Posterior cingulate gyrus (tissue), 11 donors: Measurements from ENCODE around the gene PLEKHO2.
A peak's percentile ranks its signal among the peaks of the same experiment; 100 is the strongest.

ENCODE experiments used
- DNase-seq, 10 donors: peaks; one replicate each; pipeline versions ENCODE4 v3.0.0 to v3.0.0-alpha.2; 2020 to 2021; ENCODE audit warnings: mixed read lengths in 3 of 10
- intact Hi-C: fragments of 100-400 bp; cut with DNase I; formaldehyde crosslinking; loops from one replicate; pipeline ENCODE4 v1.15.1; 2023

Gene PLEKHO2

DNA sequence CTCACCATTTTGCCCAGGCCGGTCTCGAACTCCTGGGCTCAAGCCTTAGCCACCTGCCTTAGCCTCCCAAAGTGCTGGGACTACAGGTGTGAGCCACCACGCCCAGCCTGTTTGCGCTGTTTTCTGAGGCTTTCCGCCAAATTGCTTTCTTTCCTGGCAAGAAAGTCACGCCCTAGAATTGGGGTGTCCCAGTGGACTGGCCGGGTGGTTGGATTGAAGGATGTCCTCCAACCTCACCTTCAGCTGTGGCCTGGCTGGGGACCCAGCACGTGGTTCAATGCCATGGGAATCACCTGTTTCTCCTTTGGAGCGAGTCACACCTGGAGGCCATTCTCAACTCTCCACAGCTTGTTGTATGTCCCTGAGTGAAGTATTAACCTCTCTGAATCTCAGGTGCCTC is 64.2 kb downstream of the PLEKHO2 start:
- intact Hi-C loops = loop anchor here (5.0 kb wide), 2 partner anchors 79 to 174 kb away; partner anchors contain the start of gene PIF1
- DNase-seq = no peak

DNA sequence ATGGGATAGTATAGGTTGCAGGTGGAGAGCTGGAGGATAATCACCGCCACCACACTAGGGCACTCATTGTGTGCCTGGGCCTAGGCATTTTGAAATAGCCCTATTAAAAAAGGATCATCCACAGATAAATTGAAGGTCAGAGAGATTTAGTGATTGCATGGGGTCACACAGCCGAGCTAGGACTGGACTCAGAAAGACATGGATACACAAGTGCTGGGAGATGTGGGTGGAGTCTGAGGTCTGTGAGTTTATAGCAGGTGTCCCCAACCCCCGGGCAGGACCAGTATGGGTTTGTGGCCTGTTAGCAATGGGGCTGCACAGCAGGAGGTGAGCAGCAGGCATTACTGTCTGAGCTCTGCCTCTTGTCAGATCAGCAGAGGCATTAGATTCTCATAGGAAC is 64.7 kb downstream of the PLEKHO2 start:
- peak in 2 of 10 donors; percentile 33 to 63 for DNase-seq
- intact Hi-C loops = loop anchor here (5.0 kb wide), 2 partner anchors 79 to 174 kb away; partner anchors contain the start of gene PIF1

DNA sequence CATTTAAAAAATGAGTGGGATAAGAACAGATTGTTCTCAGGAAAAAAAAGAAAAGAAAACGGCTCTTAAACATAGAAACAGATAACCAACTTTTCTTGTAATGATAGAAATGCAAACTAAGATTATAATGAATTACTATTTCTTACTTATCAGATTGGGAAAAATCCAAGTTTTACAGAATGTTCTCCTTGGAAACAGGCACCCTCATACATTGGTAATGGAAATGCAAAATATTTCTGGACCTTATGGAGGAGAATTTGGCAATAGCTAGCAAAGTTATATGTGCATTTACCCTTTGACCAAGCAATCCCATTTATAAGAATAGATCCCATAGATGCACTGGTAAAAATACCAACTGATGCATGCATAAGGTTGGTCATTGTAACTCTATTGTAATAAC is 66.3 kb downstream of the PLEKHO2 start:
- intact Hi-C loops = loop anchor here (5.0 kb wide), 2 partner anchors 81 to 176 kb away; partner anchors contain the start of gene PIF1
- DNase-seq = no peak

DNA sequence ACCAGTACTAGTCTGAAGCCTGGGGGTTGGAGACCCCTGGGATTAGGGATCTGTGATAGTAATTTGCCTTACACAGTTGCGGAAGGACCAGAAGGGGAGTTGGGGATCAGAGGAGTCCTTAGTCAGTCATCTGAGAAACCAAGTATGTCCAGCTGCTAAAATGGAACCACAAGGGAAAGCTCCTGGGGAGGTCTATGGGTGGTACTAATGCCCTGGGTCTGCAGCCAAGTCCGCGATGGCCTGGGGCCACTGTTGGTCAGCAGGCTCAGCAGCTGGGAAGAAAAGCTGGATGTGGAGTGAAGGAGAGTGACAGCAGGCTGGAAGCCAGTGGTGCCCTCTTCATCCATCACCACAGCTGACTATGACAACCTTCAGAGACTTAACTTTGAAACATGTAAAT is 67.8 kb downstream of the PLEKHO2 start:
- intact Hi-C loops = loop anchor here (5.0 kb wide), 2 partner anchors 82 to 177 kb away; partner anchors contain the start of gene PIF1
- peak in 1 of 10 donors; percentile 21 for DNase-seq

DNA sequence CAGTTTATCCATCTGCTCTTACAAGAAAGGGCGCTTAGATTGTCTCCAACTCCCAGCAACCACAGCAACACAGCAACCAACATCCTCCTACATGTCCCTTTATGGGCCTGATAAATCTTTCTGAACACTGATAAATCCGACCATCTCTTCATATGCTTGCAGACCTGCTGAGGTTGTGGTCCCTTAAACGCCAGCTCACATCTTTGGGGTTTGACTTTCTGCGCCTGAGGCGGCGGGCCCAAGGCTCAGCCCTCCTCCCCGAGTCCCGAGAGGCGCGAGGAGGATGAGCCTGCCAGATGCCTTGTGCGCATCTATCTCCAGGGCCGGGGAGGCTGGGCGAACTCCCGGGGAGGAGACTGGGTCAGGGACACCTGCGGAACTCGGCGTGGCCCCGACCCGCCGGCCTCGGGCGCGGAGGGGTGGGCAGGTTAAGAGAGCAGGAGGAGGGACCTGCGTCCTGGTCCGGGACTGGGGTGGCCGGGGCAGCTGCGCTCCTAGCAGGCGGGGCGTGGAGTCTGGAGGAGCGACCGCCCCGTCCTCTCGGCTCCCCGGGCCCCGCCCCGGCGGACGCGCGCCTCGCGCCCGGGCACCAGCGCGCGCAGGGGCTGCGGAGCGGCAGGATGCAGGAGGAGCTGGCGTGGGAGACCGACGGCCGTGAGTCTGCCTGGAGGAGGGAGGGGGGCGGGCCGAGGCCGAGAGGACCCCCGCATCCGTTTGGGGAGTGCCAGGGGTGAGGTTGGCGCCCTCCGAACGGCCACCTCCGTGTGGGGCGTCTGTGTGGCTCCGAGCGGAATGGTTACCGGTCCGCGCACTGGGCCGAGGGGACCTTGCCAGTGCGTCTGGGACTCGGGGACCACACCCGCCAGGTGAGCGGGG is 69.8 kb downstream of the PLEKHO2 start, which contains the start of gene ANKDD1A:
Gene ANKDD1A (plus strand): TSS at position 592 of the 876 bp plus-strand sequence. CDS start 29 bp downstream, at position 621.
- intact Hi-C loops = no loop called here
- DNase-seq = peak in 9 of 10 donors; percentile 58 to 96 (median 68)

DNA sequence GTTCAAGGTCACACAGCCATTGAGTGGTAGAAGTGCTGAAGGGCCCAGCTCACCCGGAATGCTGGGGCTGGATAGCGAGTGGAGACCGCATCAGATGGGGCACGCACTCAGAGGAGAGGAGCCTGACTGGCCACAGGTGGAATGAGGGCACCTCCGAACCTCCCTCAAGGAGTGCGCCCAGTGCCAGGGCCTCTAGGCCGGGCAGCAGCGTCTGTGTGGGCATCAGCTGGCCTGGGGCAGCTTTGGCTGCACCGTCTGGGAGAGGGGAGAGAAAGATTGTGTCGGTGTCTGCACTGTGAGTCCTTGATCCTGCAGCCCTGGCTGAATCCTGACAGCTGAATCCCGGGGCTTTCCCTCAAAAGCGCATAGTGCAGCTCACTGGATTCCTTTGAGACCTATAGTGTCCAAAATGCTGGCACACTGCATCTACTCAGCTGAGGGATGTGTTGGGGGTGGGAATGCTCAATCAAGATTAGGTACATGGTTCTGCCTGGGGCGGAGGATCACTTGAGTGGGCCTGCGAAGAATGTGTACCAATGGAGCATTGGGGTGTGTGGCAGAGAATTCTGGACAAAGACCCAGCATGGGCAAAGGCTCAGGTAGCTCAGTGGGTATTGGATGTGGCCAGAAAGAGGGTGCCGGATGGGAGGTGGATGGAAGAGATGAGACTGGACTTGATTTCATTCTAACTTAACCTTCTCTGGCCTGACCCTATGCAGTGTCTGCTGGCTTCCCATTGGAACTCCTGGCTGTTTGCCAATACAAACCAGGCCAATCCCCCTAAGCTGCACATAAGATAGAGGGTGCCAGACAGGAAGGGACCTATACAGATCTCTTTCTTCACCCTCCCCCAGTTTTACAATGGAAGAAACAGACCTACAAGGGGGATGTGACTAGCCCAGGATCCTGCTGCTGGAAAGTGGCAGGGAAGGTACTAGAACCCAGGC is 70.9 kb downstream of the PLEKHO2 start:
- peak in 1 of 10 donors; percentile 82 for DNase-seq
- intact Hi-C loops = no loop called here

DNA sequence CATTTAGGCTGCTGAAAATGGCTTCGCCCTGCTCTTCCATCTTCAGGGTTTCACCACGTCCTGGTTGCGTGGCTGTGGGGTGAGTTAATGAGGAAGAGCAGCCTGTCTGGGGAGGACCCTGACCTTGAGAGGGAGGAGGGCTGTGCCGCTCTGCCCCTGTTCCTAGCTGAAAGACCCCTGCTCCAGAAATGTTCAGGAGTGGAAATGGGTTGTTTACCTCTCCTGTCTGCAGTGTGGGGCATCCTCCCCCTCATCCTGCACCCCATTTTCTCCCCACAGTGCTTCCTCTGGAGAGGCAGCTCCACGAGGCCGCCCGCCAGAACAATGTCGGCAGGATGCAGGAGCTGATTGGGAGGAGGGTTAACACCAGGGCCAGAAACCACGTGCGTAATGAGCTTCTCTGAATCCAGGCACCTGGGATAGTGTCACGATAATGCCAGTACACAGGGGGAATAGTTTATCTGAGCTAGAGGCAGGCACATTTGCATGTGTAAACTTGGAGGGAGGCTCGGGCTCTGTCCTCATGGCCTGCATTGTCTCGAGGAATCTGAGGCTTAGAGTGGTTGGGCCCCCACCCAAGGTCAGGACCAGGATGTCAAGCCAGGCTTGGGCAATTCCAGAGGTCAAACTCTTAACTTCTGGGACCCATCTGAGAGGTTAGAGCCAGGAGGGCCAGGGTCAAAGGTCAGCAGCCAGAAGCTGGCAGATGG is 74.0 kb downstream of the PLEKHO2 start:
- intact Hi-C loops = no loop called here
- peak in 1 of 10 donors; percentile 32 for DNase-seq

DNA sequence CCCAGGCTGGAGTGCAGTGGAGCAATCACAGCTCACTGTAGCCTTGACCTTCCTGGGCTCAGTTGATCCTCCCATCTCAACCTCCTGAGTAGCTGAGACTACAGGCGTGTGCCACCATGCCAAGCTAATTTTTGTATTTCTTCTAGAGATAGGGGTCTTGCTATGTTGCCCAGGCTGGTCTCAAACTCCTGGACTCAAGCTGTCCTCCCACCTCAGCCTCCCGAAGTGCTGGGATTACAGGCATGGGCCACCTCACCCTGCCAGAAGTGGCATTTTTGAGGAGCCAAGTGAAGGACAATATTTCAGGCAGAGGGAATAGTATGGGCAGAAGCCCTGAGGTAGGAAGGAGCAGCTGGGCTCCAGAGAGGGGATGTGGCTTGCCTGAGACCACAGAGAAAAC is 74.7 kb downstream of the PLEKHO2 start:
- peak in 1 of 10 donors; percentile 7 for DNase-seq
- intact Hi-C loops = no loop called here

DNA sequence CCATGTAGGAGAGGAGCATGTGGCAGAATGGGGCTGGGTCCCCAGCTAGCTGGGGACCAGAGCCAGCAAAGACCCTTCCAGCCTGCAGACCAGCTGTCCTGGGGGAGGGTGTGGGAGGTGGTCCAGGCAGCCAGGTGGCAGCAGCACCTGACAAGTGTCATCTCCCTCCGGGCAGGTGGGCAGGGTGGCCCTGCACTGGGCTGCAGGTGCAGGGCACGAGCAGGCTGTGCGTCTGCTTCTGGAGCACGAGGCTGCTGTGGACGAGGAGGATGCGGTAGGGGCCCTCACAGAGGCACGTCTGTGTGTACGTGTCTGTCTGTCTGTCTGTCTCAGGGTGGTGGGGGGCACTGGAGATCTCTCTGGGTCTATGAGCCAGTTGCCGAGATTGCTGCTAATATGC is 75.5 kb downstream of the PLEKHO2 start:
- DNase-seq = peak in 1 of 10 donors; percentile 55
- intact Hi-C loops = no loop called here
